ENCODE data around the gene MSH5. TPM values are rescaled to one million over a fixed set of nuclear protein-coding genes. Genes with fewer than 3 reads are reported as not detected.

Gene MSH5
- total RNA-seq, 2 donors from 2014 or later, result 36.2 to 154 TPM

DNA sequence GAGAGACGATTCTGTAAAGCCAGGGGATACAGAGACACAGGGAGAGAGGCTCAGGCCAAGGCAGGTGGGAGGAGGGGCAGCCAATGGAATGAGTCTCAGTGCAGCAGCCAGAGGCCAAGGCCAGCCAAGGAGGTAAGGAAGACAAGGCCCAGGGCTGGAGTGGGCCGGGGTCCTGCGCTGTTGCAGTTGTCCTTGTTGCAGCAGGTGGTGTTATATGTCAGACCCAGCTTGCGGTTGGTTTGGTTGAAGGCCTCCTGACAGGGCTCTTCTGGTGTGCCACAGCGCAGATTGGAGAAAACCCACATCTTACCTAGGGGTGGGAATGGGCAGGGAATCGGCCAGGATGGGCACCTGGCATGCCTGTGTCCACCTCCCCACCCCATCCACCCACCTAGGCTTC, 20.8 kb upstream of the MSH5 start:
- no peak overlapping the region for H3K4me3 Mint-ChIP-seq
- H3K9me3 Mint-ChIP-seq, result no peaks in the 10 kb centered on the region
- no peak for ATAC-seq
- H3K27ac Mint-ChIP-seq, result no peak overlapping the region
- H3K36me3 Mint-ChIP-seq, result no peaks in the 10 kb centered on the region
- H3K27me3 Mint-ChIP-seq, result no peaks in the 10 kb centered on the region
- DNase-seq (ENCODE audit: low spot score), result no peak
- peaks cover 6 to 10% of the 10 kb centered on the region in 2 donors for H3K4me1 Mint-ChIP-seq (ENCODE audit: low read depth in 2 of 2)

DNA sequence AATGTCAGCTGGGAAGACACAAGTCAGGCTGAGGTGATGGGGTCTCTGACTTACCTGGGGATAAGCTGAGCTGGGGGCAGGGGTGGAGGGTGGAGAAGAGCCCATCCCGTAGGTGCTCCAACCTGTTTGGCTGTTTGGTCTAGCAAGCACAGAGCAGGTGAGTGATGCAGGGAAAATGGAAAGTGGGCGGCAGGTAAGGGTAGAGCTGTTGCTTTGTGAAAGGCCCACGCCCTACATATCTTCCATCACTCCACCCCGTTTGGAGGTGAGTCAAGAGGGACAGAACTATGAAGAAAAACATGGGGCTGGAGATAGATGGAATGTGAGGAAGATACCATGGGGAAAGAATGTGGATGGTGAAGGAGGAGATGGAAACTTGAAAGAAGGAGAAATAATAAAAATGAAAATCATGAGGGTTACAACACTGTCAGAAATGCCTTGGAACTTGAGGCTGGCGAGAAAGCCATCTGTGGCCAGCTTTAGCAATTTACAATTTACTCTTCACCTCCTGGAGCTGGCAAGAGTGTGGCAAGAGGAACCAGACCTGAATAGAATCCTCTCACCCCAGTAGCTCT, 19.5 kb upstream of the MSH5 start:
- H3K4me1 Mint-ChIP-seq (ENCODE audit: low read depth in 2 of 2), result peaks cover 11 to 12% of the 10 kb centered on the region in 2 donors
- no peaks in the 10 kb centered on the region for H3K27me3 Mint-ChIP-seq
- no peak overlapping the region for H3K4me3 Mint-ChIP-seq
- H3K36me3 Mint-ChIP-seq, result no peaks in the 10 kb centered on the region
- peak overlapping the region in 1 of 2 donors; percentile 12 for H3K27ac Mint-ChIP-seq
- ATAC-seq, result peak in 1 of 2 donors; percentile 40
- no peaks in the 10 kb centered on the region for H3K9me3 Mint-ChIP-seq
- no peak for DNase-seq (ENCODE audit: low spot score)

DNA sequence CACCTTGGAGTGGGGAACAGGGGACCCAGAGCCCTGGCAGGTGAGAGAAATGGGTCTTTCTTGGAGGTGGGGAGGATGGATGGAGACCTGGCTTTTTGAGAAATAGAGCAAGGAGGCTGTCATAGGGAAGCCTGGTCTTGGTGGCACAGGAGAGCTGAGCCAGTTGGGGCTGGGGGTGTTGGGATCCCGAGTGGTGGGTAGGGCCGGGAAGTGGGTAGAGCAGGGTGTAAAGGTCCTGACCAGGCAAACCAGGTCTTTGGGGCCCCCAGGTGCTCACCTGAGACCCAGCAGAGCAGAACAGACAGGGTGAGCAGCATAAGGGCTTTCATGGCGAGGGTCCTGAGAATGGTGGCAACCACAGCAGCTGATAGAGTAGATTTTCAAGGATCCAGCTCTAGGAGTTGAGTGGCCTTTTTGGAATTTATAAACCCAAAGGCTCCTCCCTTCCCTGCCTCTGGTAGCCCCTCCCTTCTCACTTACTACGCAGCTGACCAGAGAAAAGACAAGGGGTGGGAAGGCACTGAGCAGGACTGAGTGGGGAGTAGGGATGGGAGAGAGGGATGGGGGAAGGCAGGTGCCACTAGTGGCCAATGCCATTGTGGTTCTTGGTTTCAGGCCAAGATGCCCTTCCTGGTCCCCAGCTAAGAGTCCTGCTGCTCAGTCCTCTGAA, 18.3 kb upstream of the MSH5 start, which contains the start of gene LY6G6C:
LY6G6C (minus strand) TSS at position 396 of the 670 bp plus-strand sequence; CDS start at position 329, 67 bp downstream.
- ATAC-seq (no peak), DNase-seq (ENCODE audit: low spot score) (no peak)
- H3K9me3 Mint-ChIP-seq, result no peaks in the 10 kb centered on the region
- H3K27me3 Mint-ChIP-seq, result no peaks in the 10 kb centered on the region
- peaks cover 2% of the 10 kb centered on the region for H3K36me3 Mint-ChIP-seq
- H3K4me3 Mint-ChIP-seq, result no peak within 1 kb of the TSS
- no peak within 1 kb of the TSS for H3K27ac Mint-ChIP-seq
- H3K4me1 Mint-ChIP-seq (ENCODE audit: low read depth in 2 of 2), result peaks cover 22 to 24% of the 10 kb centered on the region in 2 donors

DNA sequence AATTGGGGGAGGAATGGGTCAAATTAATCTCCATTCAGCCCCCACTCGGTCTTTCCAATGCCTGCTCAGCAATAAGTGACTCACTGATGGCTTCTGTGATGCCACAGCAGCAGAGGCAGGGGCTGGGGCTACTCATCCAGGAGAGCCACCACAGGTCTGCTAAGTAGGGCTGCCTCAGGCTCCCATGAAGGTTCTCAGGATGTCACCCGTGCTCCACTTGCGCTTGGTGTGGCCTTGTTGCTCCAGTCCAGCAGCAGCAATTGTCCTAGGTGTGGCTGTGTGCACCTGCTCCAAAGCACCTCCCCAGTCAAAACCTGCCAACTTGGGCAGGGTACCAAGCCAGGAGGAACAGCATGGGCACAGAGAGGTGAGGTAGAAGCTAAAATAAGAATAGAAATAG, 17.6 kb upstream of the MSH5 start:
- no peak for DNase-seq (ENCODE audit: low spot score)
- Mint-ChIP-seq H3K27me3 (no peaks in the 10 kb centered on the region), H3K36me3 (peaks cover 7% of the 10 kb centered on the region), H3K27ac (no peak overlapping the region), H3K4me1 (ENCODE audit: low read depth in 2 of 2) (peaks cover 29 to 31% of the 10 kb centered on the region in 2 donors), H3K4me3 (no peak overlapping the region), H3K9me3 (no peaks in the 10 kb centered on the region)
- no peak for ATAC-seq

DNA sequence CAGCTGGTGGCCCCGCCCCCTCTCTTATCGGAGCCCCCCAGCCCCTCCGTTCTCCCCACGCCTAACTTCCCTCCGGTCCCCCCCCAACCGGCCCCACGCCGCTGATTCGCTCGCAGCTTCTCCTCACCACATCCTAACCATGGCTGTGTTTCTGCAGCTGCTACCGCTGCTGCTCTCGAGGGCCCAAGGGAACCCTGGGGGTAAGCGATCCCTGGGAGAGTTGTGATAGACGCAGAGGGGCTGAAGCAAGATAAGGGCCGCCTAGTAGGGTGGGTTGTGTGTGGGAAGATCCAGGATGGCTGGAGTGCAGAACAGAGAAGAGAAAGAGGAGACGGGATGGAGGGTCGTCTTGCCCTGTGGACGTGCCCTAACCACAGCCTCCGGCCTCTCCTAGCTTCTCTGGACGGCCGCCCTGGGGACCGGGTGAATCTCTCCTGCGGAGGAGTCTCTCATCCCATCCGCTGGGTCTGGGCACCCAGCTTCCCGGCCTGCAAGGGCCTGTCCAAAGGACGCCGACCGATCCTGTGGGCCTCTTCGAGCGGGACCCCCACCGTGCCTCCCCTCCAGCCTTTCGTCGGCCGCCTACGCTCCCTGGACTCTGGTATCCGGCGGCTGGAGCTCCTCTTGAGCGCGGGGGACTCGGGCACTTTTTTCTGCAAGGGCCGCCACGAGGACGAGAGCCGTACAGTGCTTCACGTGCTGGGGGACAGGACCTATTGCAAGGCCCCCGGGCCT, 16.4 kb upstream of the MSH5 start, which contains the start of gene MPIG6B:
MPIG6B (plus strand) TSS at position 129 of the 735 bp plus-strand sequence; CDS start at position 140, 11 bp downstream.
- ATAC-seq (no peak), DNase-seq (ENCODE audit: low spot score) (no peak)
- H3K27ac Mint-ChIP-seq, result peak within 1 kb of the TSS in 1 of 2 donors; percentile 23
- peaks cover 35 to 38% of the 10 kb centered on the region in 2 donors for H3K4me1 Mint-ChIP-seq (ENCODE audit: low read depth in 2 of 2)
- no peaks in the 10 kb centered on the region for H3K9me3 Mint-ChIP-seq
- peak within 1 kb of the TSS; percentile 68 for H3K4me3 Mint-ChIP-seq
- H3K36me3 Mint-ChIP-seq, result peaks cover 7% of the 10 kb centered on the region
- H3K27me3 Mint-ChIP-seq, result no peaks in the 10 kb centered on the region

DNA sequence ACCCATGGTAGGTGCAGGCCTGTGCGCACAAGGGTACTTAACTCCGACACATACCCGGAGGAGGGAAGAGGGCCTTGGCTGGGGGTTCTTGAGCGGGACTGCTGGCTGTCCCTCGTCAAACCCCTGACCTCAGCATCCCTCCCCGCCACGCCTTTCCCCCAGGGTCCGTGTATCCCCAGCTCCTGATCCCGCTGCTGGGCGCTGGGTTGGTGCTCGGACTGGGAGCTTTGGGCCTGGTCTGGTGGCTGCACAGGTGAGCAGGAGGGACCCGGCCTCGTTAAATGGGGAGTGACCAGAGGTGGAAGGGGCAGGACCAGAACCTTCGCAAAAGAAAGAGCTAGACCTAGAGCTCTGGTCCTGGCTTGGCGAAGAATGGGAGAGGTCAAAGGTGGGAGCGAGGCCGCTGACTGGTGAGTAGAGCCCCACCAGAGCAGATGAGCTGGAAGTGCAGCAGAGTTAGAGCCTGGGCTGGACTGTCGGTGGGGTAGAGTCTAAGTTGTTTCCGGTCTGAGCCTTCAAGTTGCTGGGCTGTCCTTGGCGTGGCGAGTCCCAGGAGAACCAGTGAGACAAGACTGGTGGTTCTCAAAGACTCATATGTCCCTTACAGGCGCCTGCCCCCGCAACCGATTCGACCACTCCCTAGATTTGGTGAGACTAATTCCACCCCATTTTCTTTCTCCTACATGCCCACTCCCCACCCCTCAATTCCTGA, 15.7 kb upstream of the MSH5 start:
- Mint-ChIP-seq H3K4me3 (no peak overlapping the region), H3K36me3 (peaks cover 7% of the 10 kb centered on the region), H3K27me3 (no peaks in the 10 kb centered on the region), H3K27ac (peak overlapping the region in 1 of 2 donors; percentile 23), H3K4me1 (ENCODE audit: low read depth in 2 of 2) (peaks cover 43 to 44% of the 10 kb centered on the region in 2 donors), H3K9me3 (no peaks in the 10 kb centered on the region)
- ATAC-seq, result no peak
- DNase-seq (ENCODE audit: low spot score), result no peak

DNA sequence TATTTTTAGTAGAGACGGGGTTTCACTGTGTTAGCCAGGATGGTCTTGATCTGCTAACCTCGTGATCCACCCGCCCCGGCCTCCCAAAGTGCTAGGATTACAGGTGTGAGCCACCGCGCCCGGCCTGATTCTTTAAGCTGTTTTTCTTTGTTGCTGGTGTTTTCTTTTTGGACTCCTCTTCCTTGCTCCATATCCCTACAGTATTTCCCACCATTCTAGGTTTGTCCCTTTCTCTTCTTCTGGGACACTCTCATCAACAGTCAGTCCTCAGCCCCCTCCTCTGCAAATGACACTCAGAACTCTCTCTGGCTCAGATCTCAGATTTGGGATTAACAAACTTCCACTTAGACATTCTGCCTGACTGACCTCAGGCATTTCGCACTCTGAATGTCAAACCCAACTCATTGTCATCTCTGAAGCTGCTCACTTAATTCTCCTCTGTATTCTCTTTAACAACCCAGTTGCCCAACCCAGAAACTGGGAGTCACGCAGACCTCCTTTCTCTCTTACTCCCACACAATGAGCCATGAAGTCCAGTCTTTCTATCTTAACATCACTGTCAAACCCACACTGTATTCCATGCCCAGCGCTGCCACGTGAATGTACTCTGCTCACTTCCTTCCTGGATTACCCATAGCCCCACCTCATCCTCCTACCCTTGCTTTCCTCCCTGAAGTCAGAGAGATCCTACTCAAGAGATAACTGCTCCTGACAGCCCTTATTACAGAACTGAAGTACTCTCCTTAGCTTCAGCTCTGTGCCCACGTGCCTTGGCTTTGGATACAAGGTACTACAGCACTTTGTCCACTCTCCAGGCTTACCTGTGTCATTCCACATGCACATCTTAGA, 14.1 kb upstream of the MSH5 start:
- peaks cover 7% of the 10 kb centered on the region for H3K36me3 Mint-ChIP-seq
- no peaks in the 10 kb centered on the region for H3K9me3 Mint-ChIP-seq
- no peak overlapping the region for H3K4me3 Mint-ChIP-seq
- H3K27me3 Mint-ChIP-seq, result no peaks in the 10 kb centered on the region
- ATAC-seq, result no peak
- DNase-seq (ENCODE audit: low spot score), result no peak
- H3K27ac Mint-ChIP-seq, result peak overlapping the region; percentile 51 to 68
- H3K4me1 Mint-ChIP-seq (ENCODE audit: low read depth in 2 of 2), result peaks cover 53 to 57% of the 10 kb centered on the region in 2 donors

DNA sequence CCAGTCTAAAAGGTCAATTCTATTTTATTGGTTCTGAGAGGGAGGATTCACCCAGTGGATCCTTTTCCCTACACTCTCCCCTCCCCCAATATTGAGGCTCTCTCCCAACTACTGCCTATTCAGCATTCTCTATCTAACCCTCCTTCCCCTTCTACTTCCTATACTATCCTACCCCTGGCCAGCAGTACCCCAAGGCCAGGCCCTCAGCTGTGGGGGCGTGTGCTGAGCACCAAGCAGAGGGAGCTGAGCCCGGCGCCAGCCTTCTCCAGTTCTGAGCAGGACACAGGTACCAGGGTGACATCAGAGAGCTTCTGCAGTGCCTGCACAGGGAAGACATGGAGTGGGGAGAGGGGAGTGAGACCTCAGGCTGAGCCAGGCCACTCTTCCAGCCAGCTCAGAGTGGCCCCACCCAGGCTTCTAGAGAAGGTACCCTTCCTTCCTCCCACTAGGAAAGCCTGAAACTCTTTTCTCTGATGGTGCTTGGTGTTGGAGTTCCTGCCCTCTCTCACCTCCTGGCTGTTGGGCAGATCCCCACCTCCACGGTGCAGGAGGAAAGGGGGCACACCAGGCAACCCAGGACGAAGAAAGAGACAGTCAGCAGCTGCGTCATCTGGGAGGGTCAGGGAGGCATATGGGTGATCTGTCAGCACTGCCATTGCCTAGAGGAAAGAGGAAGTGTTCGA, 12.6 kb upstream of the MSH5 start:
- no peaks in the 10 kb centered on the region for H3K9me3 Mint-ChIP-seq
- peak overlapping the region; percentile 75 for H3K4me3 Mint-ChIP-seq
- ATAC-seq (peak in 1 of 2 donors; percentile 24), DNase-seq (ENCODE audit: low spot score) (no peak)
- H3K27ac Mint-ChIP-seq, result peak overlapping the region; percentile 51 to 68
- H3K36me3 Mint-ChIP-seq, result peaks cover 16% of the 10 kb centered on the region
- peaks cover 62% of the 10 kb centered on the region in 2 donors for H3K4me1 Mint-ChIP-seq (ENCODE audit: low read depth in 2 of 2)
- no peaks in the 10 kb centered on the region for H3K27me3 Mint-ChIP-seq

DNA sequence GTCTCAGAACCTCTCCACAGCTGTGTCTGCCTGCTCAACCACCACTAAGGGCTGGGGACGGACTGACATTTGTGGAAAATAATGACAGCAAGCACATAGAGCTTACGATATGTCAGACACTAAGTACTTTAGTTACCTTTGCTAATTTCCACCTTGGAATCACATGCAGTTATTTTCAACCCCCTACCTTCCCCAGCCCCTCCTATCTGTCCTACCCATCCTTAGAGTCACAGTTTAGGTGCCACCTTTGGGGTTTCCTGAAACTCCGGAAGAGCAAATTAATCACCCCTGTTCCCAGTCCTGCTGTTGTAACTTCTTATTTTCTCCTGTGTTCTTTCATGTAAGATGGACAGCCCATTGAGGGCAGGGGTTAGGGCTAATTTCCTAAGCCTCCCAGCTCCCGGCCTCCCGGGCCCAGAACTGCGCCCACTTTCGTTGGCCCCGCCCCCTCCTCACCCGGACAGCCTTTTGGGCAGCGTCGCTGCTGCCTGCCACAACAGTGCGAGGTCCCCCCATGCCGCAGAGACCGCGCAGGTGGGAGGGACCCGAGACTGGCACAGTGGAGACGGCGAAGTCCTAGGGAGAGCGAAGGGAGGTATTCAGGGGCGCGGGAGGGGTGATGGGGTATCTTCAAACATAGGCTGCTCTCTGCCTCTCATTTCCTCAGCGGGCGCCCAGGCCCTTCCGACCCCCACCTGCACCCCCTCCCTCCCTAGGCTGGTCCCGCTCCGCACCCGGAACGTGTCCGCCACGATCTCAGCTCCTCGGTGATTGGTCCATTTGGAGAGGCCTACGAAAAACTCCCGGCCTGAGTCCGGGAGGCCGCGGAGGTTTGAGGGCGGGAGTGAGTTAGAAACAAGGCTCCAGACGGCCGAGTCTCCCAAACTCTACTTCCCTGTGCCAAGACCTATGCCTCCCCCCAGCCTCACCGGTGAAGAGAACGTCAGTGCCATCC, 11.8 kb upstream of the MSH5 start:
- no peaks in the 10 kb centered on the region for H3K27me3 Mint-ChIP-seq
- no peak for ATAC-seq
- peak; percentile 22 for DNase-seq (ENCODE audit: low spot score)
- no peaks in the 10 kb centered on the region for H3K9me3 Mint-ChIP-seq
- H3K27ac Mint-ChIP-seq, result peak overlapping the region; percentile 51 to 68
- H3K4me1 Mint-ChIP-seq (ENCODE audit: low read depth in 2 of 2), result peaks cover 63 to 64% of the 10 kb centered on the region in 2 donors
- H3K4me3 Mint-ChIP-seq, result peak overlapping the region; percentile 93
- H3K36me3 Mint-ChIP-seq, result peaks cover 17% of the 10 kb centered on the region

DNA sequence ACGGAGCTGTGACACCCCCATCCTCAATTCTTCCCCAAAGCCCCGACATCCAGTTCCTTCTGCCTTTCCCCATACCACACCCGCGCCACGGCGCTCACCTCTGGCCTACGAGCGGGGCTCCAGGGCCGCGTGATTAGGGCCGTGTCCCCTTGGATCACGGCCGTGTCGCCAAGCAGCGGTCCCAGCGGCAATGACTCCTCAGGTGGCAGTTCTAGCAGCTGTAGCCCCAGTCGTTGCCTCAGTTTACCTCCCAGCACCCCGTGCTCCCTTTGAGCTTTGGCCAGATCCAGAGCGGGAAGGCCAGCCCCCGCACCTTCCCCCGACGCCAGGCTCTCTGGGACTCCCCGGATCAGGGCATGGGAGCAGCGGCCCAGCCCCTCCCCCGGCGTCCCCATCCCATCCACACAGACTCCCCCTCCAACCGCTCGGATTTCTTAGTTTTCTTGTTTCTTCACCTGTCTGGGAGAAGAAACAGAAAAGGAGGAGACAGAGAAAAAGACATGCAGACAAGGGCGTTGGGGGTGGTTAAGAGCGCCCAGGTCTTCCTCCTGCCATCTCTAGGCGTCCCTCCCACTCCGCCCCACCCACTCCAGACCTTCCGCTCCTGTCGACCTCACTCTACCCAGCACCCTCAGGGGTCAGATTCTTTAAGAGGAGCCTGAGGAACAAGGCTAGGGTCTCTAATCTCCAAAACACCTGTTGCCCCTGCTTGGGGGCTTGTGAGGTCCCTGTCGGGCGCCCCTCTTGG, 10.9 kb upstream of the MSH5 start, which contains the start of gene DDAH2:
DDAH2 (minus strand) TSS at position 533 of the 748 bp plus-strand sequence; CDS start at position 395, 138 bp downstream.
- peak within 1 kb of the TSS; percentile 93 for H3K4me3 Mint-ChIP-seq
- H3K27me3 Mint-ChIP-seq, result no peaks in the 10 kb centered on the region
- ATAC-seq, result peak; percentile 39 to 46
- H3K9me3 Mint-ChIP-seq, result no peaks in the 10 kb centered on the region
- H3K4me1 Mint-ChIP-seq (ENCODE audit: low read depth in 2 of 2), result peaks cover 64 to 68% of the 10 kb centered on the region in 2 donors
- peaks cover 24% of the 10 kb centered on the region for H3K36me3 Mint-ChIP-seq
- H3K27ac Mint-ChIP-seq, result peak within 1 kb of the TSS; percentile 51 to 68
- peak; percentile 60 for DNase-seq (ENCODE audit: low spot score)

DNA sequence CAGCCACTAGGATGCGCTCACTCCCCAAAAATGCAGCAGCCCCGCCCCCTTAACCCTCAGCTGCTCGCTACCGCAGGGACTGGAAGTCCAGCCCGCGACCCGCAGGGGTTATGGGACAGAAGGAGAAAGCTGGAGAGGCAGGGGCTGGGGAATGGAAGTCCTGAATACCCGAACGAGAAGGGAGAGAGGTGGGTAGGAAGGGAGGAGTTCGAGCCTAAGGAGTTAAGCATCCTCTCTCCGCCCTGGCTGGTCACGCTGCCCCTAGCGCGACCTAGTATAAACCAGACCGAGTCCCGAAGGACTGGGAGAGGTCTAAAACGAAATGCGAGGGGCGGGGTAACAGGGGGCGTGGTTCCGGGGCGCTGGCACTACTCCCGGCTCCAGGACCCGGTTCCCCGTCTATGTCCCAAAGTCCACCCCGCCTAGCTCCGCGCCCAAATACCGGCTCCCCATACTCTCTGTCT, 10.3 kb upstream of the MSH5 start:
- peak overlapping the region; percentile 51 to 68 for H3K27ac Mint-ChIP-seq
- no peaks in the 10 kb centered on the region for H3K27me3 Mint-ChIP-seq
- ATAC-seq (peak; percentile 74 to 84), DNase-seq (ENCODE audit: low spot score) (peak; percentile 84)
- no peaks in the 10 kb centered on the region for H3K9me3 Mint-ChIP-seq
- peak overlapping the region; percentile 93 for H3K4me3 Mint-ChIP-seq
- peaks cover 24% of the 10 kb centered on the region for H3K36me3 Mint-ChIP-seq
- peaks cover 66 to 67% of the 10 kb centered on the region in 2 donors for H3K4me1 Mint-ChIP-seq (ENCODE audit: low read depth in 2 of 2)

All from natural killer cell treated with Interleukin-12 subunit alpha and Interleukin-12 subunit beta and Interleukin-15 and Interleukin-18, amount 100 ng/mL, for 72 hours (primary cell).